H1 (cell line): ENCODE data around the gene EWSR1. TPM values are rescaled to one million over a fixed set of nuclear protein-coding genes. Genes with fewer than 3 reads are reported as not detected.

Source experiments
- CTCF ChIA-PET: fragments of 300-600 bp; sonication (Branson Sonifier 250); formaldehyde crosslinking; loops from one replicate; lab custom pipeline; 2021; ENCODE audit not compliant: partially characterized antibody; lab: Charles Lee
- POLR2A ChIA-PET: fragments of 300-600 bp; sonication (Branson Sonifier 250); formaldehyde crosslinking; loops from one replicate; lab custom pipeline; 2021; ENCODE audit warnings: inconsistent platforms; ENCODE audit not compliant: partially characterized antibody; lab: Charles Lee
- DNase-seq, 2 experiments: peaks; one replicate each; pipeline versions ENCODE4 v3.0.0 to v3.0.0-alpha.2; 2010 to 2022; ENCODE audit warnings: low spot score in 2 of 2, low read depth in 1 of 2, mixed read lengths in 1 of 2
- FAIRE-seq: peaks from 2 replicates; lab custom pipeline; 2011; peaks lifted over from hg19 to GRCh38; lab: Jason Lieb, UNC
- H2AFZ ChIP-seq: 2 replicates; pipeline ENCODE4 v1.8.1; 2012; ENCODE audit warnings: low read length, inconsistent platforms
- H2AK5ac ChIP-seq: 2 replicates; pipeline ENCODE4 v1.6.1; 2013; ENCODE audit warnings: low read depth, low read length
- H2BK120ac ChIP-seq: replicated peaks from 2 replicates; pipeline ENCODE3; 2013; ENCODE audit warnings: low read depth, low read length, inconsistent platforms
- H2BK12ac ChIP-seq: 2 replicates; pipeline ENCODE4 v1.6.1; 2013; ENCODE audit warnings: low read depth, low read length
- H2BK15ac ChIP-seq: 2 replicates; pipeline ENCODE4 v1.6.1; 2013; ENCODE audit warnings: low read length
- H2BK20ac ChIP-seq: 2 replicates; pipeline ENCODE4 v1.6.1; 2013; ENCODE audit warnings: low read length
- H2BK5ac ChIP-seq: 2 replicates; pipeline ENCODE4 v1.6.1; 2013; ENCODE audit warnings: low read depth, low read length
- H3K14ac ChIP-seq: 2 replicates; pipeline ENCODE4 v1.6.1; 2013; ENCODE audit warnings: inconsistent platforms; ENCODE audit not compliant: insufficient read length
- H3K18ac ChIP-seq: 2 replicates; pipeline ENCODE4 v1.6.1; 2013; ENCODE audit warnings: low read length; ENCODE audit errors: extremely low read depth
- H3K23ac ChIP-seq: 2 replicates; pipeline ENCODE4 v1.6.1; 2013; ENCODE audit warnings: inconsistent platforms; ENCODE audit not compliant: insufficient read length
- H3K23me2 ChIP-seq: 2 replicates; pipeline ENCODE4 v1.6.1; 2013; ENCODE audit warnings: low read depth, low read length
- H3K27ac ChIP-seq: 2 replicates; pipeline ENCODE4 v1.6.1; 2011; ENCODE audit warnings: low read depth, low read length, inconsistent platforms
- H3K27me3 ChIP-seq, 4 experiments: replicated peaks in 1 of 4; 1 replicate in 1 of 4; 2 replicates in 3 of 4; pipeline versions ENCODE4 v1.6.1 to v1.8.1; 2011 to 2013; ENCODE audit warnings: low read length in 3 of 4, mild to moderate bottlenecking in 3 of 4, inconsistent platforms in 2 of 4, mixed read lengths in 2 of 4, moderate library complexity in 1 of 4; ENCODE audit not compliant: control insufficient read depth in 3 of 4, insufficient read depth in 3 of 4; ENCODE audit errors: extremely low read depth in 1 of 4
- H3K36me3 ChIP-seq, 4 experiments: 2 replicates each; pipeline versions ENCODE4 v1.6.1 to v1.8.1; 2011 to 2013; ENCODE audit warnings: mild to moderate bottlenecking in 4 of 4, low read length in 3 of 4, moderate library complexity in 2 of 4, control low read depth in 1 of 4, inconsistent platforms in 1 of 4; ENCODE audit not compliant: insufficient read depth in 4 of 4, control insufficient read depth in 2 of 4
- H3K4ac ChIP-seq: replicated peaks from 2 replicates; pipeline ENCODE3; 2013; ENCODE audit warnings: low read length, low read depth, mixed read lengths, inconsistent platforms; ENCODE audit not compliant: insufficient read length
- H3K4me1 ChIP-seq, 4 experiments: replicated peaks in 1 of 4; 1 replicate in 1 of 4; 2 replicates in 3 of 4; pipeline versions ENCODE4 v1.6.1 to v1.8.1; 2011 to 2013; ENCODE audit warnings: low read length in 3 of 4, inconsistent platforms in 2 of 4, mixed read lengths in 1 of 4; ENCODE audit not compliant: insufficient read depth in 4 of 4, control insufficient read depth in 3 of 4
- H3K4me2 ChIP-seq, 2 experiments: 2 replicates each; pipeline versions ENCODE4 v1.6.1 to v1.8.1; 2011 to 2013; ENCODE audit warnings: low read depth in 2 of 2, low read length in 2 of 2, control low read depth in 1 of 2, inconsistent platforms in 1 of 2, mild to moderate bottlenecking in 1 of 2; ENCODE audit not compliant: insufficient read depth in 1 of 2
- H3K4me3 ChIP-seq, 4 experiments: fragments of 200-600, 300-600 bp in 1 of 4; sonication (generic), shearing (Covaris generic), sonication (Bioruptor Twin) in 1 of 4; 2 replicates each; pipeline versions ENCODE4 v1.5.1 to v1.8.1; 2011 to 2016; ENCODE audit warnings: low read length in 4 of 4, low read depth in 3 of 4, control low read depth in 2 of 4, inconsistent platforms in 2 of 4, mild to moderate bottlenecking in 2 of 4, mixed read lengths in 1 of 4, moderate library complexity in 1 of 4; ENCODE audit not compliant: insufficient read depth in 2 of 4; ENCODE audit errors: extremely low read depth in 1 of 4
- H3K56ac ChIP-seq: replicated peaks from 2 replicates; pipeline ENCODE3; 2013; ENCODE audit warnings: low read depth, mild to moderate bottlenecking, mixed read lengths, low read length, inconsistent platforms; ENCODE audit not compliant: insufficient read length
- H3K79me1 ChIP-seq: 2 replicates; pipeline ENCODE4 v1.6.1; 2013; ENCODE audit warnings: low read depth, low read length, control low read depth
- H3K79me2 ChIP-seq, 2 experiments: 2 replicates each; pipeline versions ENCODE4 v1.6.1 to v1.8.1; 2012 to 2013; ENCODE audit warnings: low read length in 2 of 2, mild to moderate bottlenecking in 2 of 2, inconsistent platforms in 1 of 2; ENCODE audit not compliant: insufficient read depth in 2 of 2, control insufficient read depth in 1 of 2
- H3K9ac ChIP-seq, 4 experiments: replicated peaks in 1 of 4; 1 replicate in 1 of 4; 2 replicates in 3 of 4; pipeline versions ENCODE4 v1.6.1 to v1.8.1; 2011 to 2013; ENCODE audit warnings: low read depth in 3 of 4, low read length in 3 of 4, control low read depth in 2 of 4, mild to moderate bottlenecking in 2 of 4, moderate library complexity in 2 of 4, inconsistent platforms in 1 of 4; ENCODE audit errors: extremely low read depth in 1 of 4
- H3K9me3 ChIP-seq, 2 experiments: 2 replicates each; pipeline versions ENCODE4 v1.6.1 to v1.8.1; 2012 to 2013; ENCODE audit warnings: mild to moderate bottlenecking in 2 of 2, moderate library complexity in 2 of 2, control low read depth in 1 of 2, inconsistent platforms in 1 of 2, low read depth in 1 of 2, low read length in 1 of 2, mixed read lengths in 1 of 2; ENCODE audit not compliant: insufficient read depth in 2 of 2
- H4K20me1 ChIP-seq, 2 experiments: replicated peaks in 1 of 2; 2 replicates each; pipeline versions ENCODE3 to v1.8.1; 2011 to 2013; ENCODE audit warnings: inconsistent platforms in 2 of 2, low read length in 2 of 2, mild to moderate bottlenecking in 1 of 2; ENCODE audit not compliant: insufficient read depth in 2 of 2, control insufficient read depth in 1 of 2
- H4K5ac ChIP-seq: 2 replicates; pipeline ENCODE4 v1.6.1; 2013; ENCODE audit warnings: low read length, low read depth, mixed read lengths, inconsistent platforms; ENCODE audit not compliant: insufficient read length
- H4K8ac ChIP-seq: 2 replicates; pipeline ENCODE4 v1.8.0; 2013; ENCODE audit warnings: mild to moderate bottlenecking, moderate library complexity, low read length, inconsistent platforms; ENCODE audit not compliant: insufficient read depth; ENCODE audit errors: extremely low read depth
- H4K91ac ChIP-seq: replicated peaks from 2 replicates; pipeline ENCODE3; 2013; ENCODE audit warnings: low read length, mixed read lengths, inconsistent platforms; ENCODE audit not compliant: insufficient read length
- ASH2L ChIP-seq: fragments of 200-600, 300-600 bp; sonication (generic); IDR thresholded peaks from one replicate; pipeline ENCODE4 v1.7.1; 2017; ENCODE audit warnings: low read length
- ATF2 ChIP-seq: IDR thresholded peaks from 2 replicates; pipeline ENCODE4 v1.6.1; 2012; ENCODE audit warnings: low read length, inconsistent platforms
- BACH1 ChIP-seq: IDR thresholded peaks from 2 replicates; pipeline ENCODE4 v1.6.1; 2012; ENCODE audit warnings: low read length, improper control_type of control experiment
- CTCF ChIP-seq, 3 experiments: IDR thresholded peaks; 1 replicate in 2 of 3; 2 replicates in 1 of 3; pipeline versions ENCODE4 v1.5.1 to v1.6.1; 2011; ENCODE audit warnings: low read length in 3 of 3, mild to moderate bottlenecking in 3 of 3, inconsistent platforms in 2 of 3, low read depth in 1 of 3, moderate library complexity in 1 of 3; ENCODE audit not compliant: insufficient read depth in 1 of 3; ENCODE audit errors: control extremely low read depth in 1 of 3
- GABPA ChIP-seq: IDR thresholded peaks from 2 replicates; pipeline ENCODE4 v1.6.1; 2011; ENCODE audit warnings: mild to moderate bottlenecking, low read length, moderate library complexity, borderline replicate concordance; ENCODE audit not compliant: insufficient read depth
- POLR2A ChIP-seq, 2 experiments: IDR thresholded peaks; 1 replicate in 1 of 2; 2 replicates in 1 of 2; pipeline ENCODE4 v1.6.1; 2011; ENCODE audit warnings: low read depth in 2 of 2, low read length in 2 of 2, mild to moderate bottlenecking in 2 of 2; ENCODE audit errors: control extremely low read depth in 1 of 2
- SIX5 ChIP-seq: IDR thresholded peaks from 2 replicates; pipeline ENCODE4 v1.6.1; 2011; ENCODE audit warnings: mild to moderate bottlenecking, low read depth, low read length
- SRF ChIP-seq: IDR thresholded peaks from 2 replicates; pipeline ENCODE4 v1.6.1; 2011; ENCODE audit warnings: mild to moderate bottlenecking, low read depth, low read length, moderate library complexity
- YY1 ChIP-seq: IDR thresholded peaks from 2 replicates; pipeline ENCODE4 v1.6.1; 2011; ENCODE audit warnings: low read depth, mild to moderate bottlenecking, low read length
- WGBS, 2 experiments: shearing (Covaris generic) in 1 of 2; methylation state at CpG; one replicate each; pipeline versions ENCODE4 v1.1.6 to v1.1.7; 2013 to 2015; ENCODE audit warnings: low lambda C conversion rate in 2 of 2, mixed read lengths in 2 of 2, inconsistent platforms in 1 of 2, low coverage in 1 of 2, missing lambda C conversion rate in 1 of 2; ENCODE audit not compliant: insufficient replicate concordance in 2 of 2, insufficient coverage in 1 of 2, insufficient read length in 1 of 2; ENCODE audit errors: extremely low coverage in 1 of 2, missing lambda C conversion rate in 1 of 2; 5-methylcytosine and 5-hydroxymethylcytosine counted together
- polyA plus RNA-seq, 7 experiments: library from polyadenylated mRNA; depleted of rRNA in 3 of 7; stranded (reverse) in 5 of 7; unstranded in 2 of 7; fragments of >200 nt in 5 of 7; fragments of 200-250 nt in 2 of 7; gene quantifications; 1 replicate in 5 of 7; 2 replicates in 1 of 7; 4 replicates in 1 of 7; pipeline versions ENCODE4 v1.2.1 to v1.2.3, GENCODE V29; 2011 to 2013; ENCODE audit warnings: missing spikeins in 2 of 7, mixed read lengths in 2 of 7
- total RNA-seq: library from RNA; stranded (reverse); fragmentation: NEBNext Ultra II Directional; extraction: Animal tissue kit (Norgen Biotek cat#: 25700); gene quantifications from 2 replicates; pipeline ENCODE4 v1.2.1, GENCODE V29; 2021

Gene EWSR1
- total and polyA plus RNA-seq, 2 of the 8 experiments (the other 6 are each of a cell fraction or from before 2014, with no cell fraction given) = 387 to 930 TPM

GRCh38 chr22:29331213-29331612, 63.1 kb downstream of the EWSR1 start:
- H3K79me2 ChIP-seq = no peaks in the 10 kb centered on the region
- DNase-seq (no peak), FAIRE-seq (no peak)
- no peak overlapping the region for H2BK20ac ChIP-seq
- H3K9ac ChIP-seq = no peak overlapping the region
- H4K91ac ChIP-seq = no peak overlapping the region
- WGBS, 2 experiments = 93% methylated on average over 8 of the region's 8 CpGs; no CpG with 5 or more reads in 1 of the 2 experiments
- H2BK120ac ChIP-seq = no peak overlapping the region
- H3K14ac ChIP-seq = no peak overlapping the region
- H3K27me3 ChIP-seq = no peaks in the 10 kb centered on the region
- H3K23ac ChIP-seq = no peak overlapping the region
- no peak overlapping the region; the same call in 1 of the 2 replicates for H2BK5ac ChIP-seq
- H2BK15ac ChIP-seq = no peak overlapping the region
- H2BK12ac ChIP-seq = no peak overlapping the region
- no peaks in the 10 kb centered on the region; a peak in 1 of 7 replicates for H3K4me1 ChIP-seq
- H3K4me3 ChIP-seq = no peak overlapping the region
- no peak overlapping the region for H4K5ac ChIP-seq
- H2AK5ac ChIP-seq = no peak overlapping the region
- no peak overlapping the region for H3K56ac ChIP-seq
- H4K20me1 ChIP-seq = peaks cover 3 to 7% of the 10 kb centered on the region in 2 experiments
- no peak overlapping the region for H3K4me2 ChIP-seq
- no peak overlapping the region for H3K27ac ChIP-seq
- CTCF ChIA-PET = no interaction called here
- H4K8ac ChIP-seq = no peak overlapping the region
- POLR2A ChIA-PET = interaction anchor here (1.2 kb wide), 1 partner anchor 46 kb away, joined by 3 read pairs; no protein-coding TSS in a partner anchor
- no peak overlapping the region for H3K18ac ChIP-seq
- no peaks in the 10 kb centered on the region for H3K23me2 ChIP-seq
- no peaks in the 10 kb centered on the region for H3K79me1 ChIP-seq
- no peaks in the 10 kb centered on the region for H3K9me3 ChIP-seq
- H2AFZ ChIP-seq = no peak overlapping the region
- no peak overlapping the region for H3K4ac ChIP-seq
- H3K36me3 ChIP-seq = peaks cover 4 to 17% (median 13%) of the 10 kb centered on the region in 4 experiments; a peak in 7 of 8 replicates
- no peak for TF ChIP-seq SIX5
- no peak for TF ChIP-seq ASH2L
- TF ChIP-seq CTCF (IDR thresholded peaks at IDR 0.05; ENCODE audit: control extremely low read depth in 1 of 3, insufficient read depth in 1 of 3, low read depth in 1 of 3, low read length in 3 of 3) = no peak
- no peak for TF ChIP-seq POLR2A (IDR thresholded peaks at IDR 0.05; ENCODE audit: control extremely low read depth in 1 of 2, low read depth in 2 of 2, low read length in 2 of 2)
- TF ChIP-seq SRF = no peak
- no peak for TF ChIP-seq GABPA
- no peak for TF ChIP-seq BACH1
- TF ChIP-seq YY1 = no peak
- no peak for TF ChIP-seq ATF2
